Heart left ventricle (tissue), 13 donors: Measurements from ENCODE around the gene KCNH1.

Source experiments
- POLR2A ChIP-seq, 2 donors: fragments of 450-650 bp; IDR thresholded peaks; one replicate each; pipeline ENCODE4 v1.6.1; 2017; ENCODE audit warnings: antibody characterized with exemption in 2 of 2, mild to moderate bottlenecking in 2 of 2, moderate library complexity in 2 of 2
- TF ChIP-seq, protein P1 (sequence below), 12 donors: fragments of 200-600 bp; sonication (generic) in 4 of 12; IDR thresholded peaks; one replicate each; pipeline versions ENCODE4 v1.5.0 to v1.8.0; 2018 to 2022; ENCODE audit warnings: antibody characterized with exemption in 12 of 12, mild to moderate bottlenecking in 5 of 12
- donor health status: ischemic (EF 13 %, LVEDD 7.1; RV severe dilation, severe dysfunction).
- donor health status: DM: no; HTN: yes; CAD: no.
- donor health status: DM: no; HTN: no; CAD: no.
- donor health status: ischemic (EF 25% LVEDD 6.9; RV normal size, moderate dysfunction).
- donor health status: ischemic (EF 25% LVEDD 5.7; RV mildly dilated, moderate dysfunction).
- donor health status: ischemic (EF 35%, LVEDD 5.7; RV mildly dilated, moderate dysfunction).
- donor health status: nonischemic (EF 11% LVEDD 7.7; RV severe dilation, severe dysfunction).
- donor health status: DM: yes; HTN: yes; CAD: no.
- donor health status: PGD.
- donor health status: ischemic (EF 29% LVEDD 5.4; RV normal size, mild dysfunction).
- donor health status: nonischemic (EF 23%, LVEDD 6.1; RV moderate dilation, normal function).

DNA sequence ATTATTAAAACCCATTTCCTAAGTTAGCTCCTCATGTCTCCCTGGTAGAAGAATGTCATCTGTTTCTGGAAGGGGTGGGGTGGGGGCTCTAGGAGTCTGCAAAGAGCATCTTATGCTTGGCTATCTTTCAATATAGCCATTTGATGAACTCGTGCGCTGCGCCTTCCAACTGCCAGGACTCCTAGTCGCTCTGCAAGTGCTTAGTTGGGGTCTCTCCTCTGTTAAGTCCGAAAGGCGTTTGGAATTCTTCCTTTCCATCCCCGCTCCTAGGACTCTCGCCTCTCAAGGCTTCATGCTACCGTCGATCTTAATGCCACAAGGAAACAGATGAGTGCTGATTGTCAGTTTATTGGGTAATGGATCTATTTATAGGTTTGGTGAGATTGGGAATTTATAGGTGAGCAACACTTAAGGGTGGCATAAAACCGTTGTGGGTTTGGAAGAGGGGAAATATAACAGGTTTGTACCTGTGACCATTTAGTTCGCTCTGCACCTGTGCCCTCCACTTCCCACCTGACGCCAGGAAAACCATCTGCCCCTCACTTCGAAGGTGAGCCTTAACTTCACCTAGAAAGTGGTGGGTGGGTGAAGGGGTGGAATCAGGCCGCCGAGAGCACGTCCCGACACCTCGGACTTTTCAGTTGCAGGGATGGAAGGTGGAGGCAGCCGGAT is 1.1 kb downstream of the KCNH1 start:
- TF ChIP-seq, protein P1, sequence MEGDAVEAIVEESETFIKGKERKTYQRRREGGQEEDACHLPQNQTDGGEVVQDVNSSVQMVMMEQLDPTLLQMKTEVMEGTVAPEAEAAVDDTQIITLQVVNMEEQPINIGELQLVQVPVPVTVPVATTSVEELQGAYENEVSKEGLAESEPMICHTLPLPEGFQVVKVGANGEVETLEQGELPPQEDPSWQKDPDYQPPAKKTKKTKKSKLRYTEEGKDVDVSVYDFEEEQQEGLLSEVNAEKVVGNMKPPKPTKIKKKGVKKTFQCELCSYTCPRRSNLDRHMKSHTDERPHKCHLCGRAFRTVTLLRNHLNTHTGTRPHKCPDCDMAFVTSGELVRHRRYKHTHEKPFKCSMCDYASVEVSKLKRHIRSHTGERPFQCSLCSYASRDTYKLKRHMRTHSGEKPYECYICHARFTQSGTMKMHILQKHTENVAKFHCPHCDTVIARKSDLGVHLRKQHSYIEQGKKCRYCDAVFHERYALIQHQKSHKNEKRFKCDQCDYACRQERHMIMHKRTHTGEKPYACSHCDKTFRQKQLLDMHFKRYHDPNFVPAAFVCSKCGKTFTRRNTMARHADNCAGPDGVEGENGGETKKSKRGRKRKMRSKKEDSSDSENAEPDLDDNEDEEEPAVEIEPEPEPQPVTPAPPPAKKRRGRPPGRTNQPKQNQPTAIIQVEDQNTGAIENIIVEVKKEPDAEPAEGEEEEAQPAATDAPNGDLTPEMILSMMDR (IDR thresholded peaks at IDR 0.05) = no peak
- no peak for TF ChIP-seq POLR2A (IDR thresholded peaks at IDR 0.05)
